Umbilical cord (tissue), 2 donors: ENCODE results near the gene RELL2. TPM values are rescaled to one million over a fixed set of nuclear protein-coding genes. Genes with fewer than 3 reads are reported as not detected.

Experiments used
- DNase-seq: peaks from one replicate; pipeline ENCODE4 v3.0.0-alpha.2; 2015; ENCODE audit warnings: low spot score
- total RNA-seq: library from RNA; depleted of rRNA; stranded (reverse); fragments of >200 nt; gene quantifications from one replicate; pipeline ENCODE4 v1.2.3, GENCODE V29; 2014; ENCODE audit warnings: low replicate concordance; ENCODE audit not compliant: insufficient read depth

RELL2 gene
- total RNA-seq, 1 donor from 2014 or later, result 0.96 TPM

DNA sequence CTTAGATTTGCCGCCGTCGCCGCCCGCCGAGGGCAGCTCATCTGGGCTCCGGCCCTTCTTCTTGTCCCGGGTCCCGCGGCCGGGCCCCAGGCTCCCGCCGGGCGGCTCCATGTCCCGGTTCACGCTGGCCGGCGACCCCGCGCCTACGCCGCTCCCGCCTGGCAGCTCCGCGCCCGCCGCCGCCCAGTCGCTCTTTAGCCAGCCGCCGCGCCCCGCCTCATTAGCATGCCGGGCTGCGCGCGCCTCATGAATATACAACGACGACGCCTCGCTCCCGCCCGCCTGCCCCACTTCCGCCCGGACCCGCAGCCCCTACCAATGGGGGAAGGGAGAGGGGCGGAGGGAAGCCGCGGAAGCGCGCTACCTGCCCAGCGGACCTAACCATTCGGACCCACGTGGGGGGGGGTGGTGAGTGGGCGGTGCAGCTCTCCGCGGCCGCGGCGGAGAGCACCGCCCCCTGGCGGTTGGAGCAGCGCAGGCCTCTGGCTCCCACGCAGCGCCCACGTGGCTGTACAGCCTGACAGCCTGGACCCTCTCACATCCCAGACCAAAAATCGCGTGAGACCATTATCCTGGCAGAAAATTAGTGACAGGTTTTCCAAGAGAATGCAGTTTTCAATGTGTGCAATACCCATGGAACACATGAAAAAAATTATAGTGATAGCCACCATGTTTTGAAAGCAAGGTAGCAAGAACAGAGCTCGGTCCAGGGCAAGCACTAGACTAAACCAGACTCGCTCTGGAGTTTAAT lies 17.8 kb upstream of the RELL2 start, which contains the start of gene DIAPH1:
Gene DIAPH1, minus strand, starts transcription at position 197 of the 751 bp plus-strand sequence. Its CDS starts 86 bp downstream, at position 111.
- DNase-seq, result peak; percentile 97

DNA sequence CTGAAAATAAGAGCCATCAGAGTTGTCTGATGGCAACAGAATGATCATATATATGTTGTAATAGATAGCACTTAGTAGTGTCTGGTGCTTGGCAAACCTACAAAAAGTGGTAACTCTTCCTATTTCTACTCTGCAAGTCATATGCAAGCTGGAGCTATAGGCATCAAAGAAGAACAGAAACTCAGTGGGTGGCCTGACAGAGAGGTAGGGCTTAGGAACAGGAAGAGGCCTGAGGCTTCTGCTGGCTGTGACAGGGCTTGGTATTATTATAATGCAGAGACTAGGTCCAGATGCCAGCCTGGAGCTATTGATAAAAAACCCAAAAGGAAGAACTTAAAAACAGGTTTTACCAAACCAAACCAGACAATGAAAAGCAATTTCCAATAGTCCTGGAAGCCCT lies 13.6 kb upstream of the RELL2 start:
- no peak for DNase-seq

DNA sequence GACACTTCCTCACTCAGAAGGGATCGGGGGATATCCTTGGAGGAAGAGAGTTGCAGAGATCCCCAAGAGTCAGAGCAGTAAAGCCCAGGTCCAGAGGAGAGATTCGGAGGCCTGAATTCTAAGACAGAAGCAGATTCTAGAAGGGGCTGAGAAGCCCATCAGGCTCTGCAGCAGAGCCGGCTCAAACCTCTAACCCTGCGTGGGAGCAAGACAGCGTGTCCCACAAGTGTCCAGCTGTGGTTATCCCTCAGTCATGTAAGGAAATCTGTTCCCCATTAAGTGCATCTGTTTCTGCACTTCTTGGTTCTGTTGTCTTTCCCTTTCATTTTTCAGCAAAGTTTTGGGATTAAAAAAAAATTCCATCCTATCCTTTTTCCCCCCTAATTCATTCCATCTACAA lies 13.2 kb upstream of the RELL2 start:
- DNase-seq, result no peak

DNA sequence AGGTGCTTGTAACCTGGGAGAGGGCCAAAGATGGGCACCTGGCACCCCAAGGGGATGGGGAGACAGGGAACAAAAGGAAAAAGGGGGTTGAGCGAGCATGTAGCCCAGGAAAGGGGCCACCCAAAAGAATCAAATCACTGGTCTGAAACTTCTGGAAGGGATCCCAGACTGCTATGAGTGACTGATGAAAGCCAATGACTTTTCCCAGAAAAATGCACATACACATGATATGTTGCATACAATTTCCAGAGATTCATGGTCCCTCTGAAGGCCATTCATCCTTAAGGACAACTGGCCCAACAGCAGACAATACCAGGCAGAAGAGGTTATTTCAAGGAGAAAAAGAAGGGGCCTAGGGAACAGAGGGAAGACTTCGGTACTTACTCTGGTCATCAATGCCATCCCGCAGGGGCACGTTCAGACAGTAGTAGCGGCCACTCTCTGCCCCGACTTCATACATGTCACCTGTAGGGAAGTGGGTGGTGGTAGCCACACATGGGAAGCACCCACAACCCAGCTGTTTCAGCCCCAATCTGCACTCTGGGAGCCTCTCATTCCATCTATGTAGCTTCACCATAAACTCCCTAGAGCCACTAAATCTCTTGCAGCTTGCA lies 8.5 kb upstream of the RELL2 start:
- no peak for DNase-seq

DNA sequence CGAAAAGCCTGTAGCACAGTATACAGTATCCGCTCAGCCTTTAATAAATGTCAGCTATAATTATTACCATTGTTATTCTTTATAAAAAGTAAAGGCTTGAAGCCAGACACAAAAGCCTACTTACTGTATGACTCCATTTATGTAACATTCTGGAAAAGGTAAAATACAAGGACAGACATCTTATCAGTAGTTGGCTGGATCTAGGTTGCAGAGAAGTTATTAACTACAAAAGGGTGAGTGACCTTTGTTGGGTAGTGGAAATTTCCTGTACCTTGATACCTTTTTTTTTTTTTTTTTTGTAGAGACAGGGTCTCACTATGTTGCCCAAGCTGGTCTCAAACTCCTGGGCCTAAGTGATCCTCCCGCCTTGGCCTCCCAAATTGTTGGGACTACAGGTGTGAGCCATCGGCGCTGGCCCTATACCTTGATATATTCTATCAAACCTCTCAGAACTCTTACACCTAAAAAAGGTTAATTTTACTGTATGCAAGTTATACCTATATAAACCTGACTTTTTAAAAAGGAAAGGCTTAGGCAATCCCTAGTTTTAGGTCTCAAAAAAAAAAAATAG lies 6.1 kb upstream of the RELL2 start:
- DNase-seq, result no peak

DNA sequence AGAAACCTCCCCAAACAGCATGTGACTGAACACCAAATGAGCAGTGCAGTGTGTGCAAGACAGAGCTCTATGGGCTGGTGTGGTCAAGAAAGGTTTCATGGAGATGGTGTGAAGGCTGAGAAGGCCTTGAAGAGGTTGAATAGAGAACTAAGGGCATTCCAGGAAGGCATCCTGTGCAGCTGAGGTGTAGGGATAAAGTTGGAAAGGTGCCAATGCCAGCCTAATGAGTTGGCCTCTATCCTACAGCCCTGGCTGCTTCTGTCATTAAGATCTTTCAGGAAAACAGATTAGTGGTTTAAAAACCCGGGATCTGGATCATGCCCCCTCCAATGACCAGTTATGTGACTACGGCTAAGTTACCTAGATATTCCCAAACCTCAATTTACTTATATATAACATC lies 4.1 kb upstream of the RELL2 start:
- no peak for DNase-seq

DNA sequence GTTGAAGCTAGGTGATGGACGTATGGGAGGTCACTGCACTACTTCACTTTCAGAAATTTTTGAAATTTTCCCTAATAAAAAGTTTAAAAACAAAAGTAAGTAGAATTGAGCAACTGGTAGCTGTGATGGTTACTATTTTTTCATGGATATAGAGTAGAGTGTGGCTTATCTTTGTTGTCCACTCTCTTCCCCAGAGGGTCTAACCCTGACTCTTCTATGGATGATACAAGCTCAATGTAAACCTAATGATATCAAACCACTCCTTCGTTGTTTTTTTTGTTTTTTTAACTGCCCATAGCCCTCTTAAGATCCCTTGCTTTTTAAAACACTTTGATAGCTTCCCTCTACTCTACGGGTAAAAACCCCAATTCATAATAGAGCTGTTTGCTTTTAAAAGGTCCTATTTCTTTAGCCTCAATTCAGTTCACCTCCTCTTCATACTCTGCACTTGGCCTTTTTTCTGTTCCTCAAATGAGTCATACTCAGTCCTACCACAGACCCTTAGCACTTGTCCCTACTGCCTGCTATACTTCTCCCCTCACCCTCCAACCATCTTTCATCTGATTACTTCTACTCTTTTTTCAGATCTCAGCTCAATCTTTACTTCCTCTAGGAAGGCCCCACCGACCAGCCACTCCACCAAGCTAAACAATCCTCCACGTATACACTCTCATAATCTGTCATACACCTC lies 2.8 kb upstream of the RELL2 start:
- DNase-seq, result no peak

DNA sequence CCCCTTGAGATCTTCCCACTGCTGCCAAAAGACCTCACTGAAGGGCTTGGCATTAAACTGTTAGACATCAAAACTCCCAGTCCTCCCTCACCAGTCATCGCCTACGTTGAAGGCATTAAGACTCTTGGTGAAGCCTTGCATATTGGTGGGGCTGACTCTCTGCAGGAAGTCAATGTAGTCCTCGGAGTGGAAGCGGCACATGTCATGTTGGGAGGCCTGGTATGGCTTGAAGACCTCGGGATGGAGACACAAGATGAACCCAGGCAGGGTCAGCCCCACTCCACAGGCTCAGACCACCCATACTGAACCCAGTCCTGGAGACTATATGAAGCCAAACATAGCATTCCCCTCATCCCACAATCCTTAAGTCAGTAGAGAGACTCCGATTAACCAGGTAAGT lies 2.1 kb upstream of the RELL2 start:
- DNase-seq, result no peak

DNA sequence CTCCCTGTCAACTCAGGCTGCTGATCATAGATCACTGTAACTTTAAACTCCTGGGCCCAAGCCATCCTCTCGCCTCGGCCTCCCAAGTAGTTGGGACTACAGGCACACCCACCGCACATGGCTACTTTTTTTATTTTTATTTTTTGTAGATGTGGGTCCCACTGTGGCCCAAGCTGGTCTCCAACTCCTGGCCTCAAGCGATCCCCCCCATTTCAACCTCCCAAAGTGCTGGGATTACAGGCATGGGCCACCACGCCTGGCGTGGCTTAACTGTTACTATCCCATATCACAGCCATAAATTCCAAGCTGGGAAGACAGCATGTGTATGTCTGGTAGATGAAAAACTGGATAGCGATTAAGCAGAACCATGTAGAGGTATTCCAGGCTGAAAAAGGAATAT lies 1.2 kb upstream of the RELL2 start:
- no peak for DNase-seq

DNA sequence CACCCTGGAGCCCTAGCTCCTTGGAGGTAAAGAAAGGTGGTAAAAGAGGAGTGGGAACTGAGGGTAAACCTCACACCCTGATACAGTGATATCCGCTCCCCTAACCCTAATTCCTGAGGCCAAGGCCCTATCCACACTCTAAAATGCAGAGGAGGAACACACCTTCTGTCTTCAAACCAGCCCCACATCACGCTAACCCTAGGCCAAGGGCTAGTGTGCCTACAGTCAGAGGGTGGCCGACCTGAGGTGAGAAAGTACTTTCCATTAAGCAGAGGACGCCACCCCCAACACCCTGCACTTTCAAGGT lies 738 bp upstream of the RELL2 start:
- no peak for DNase-seq

DNA sequence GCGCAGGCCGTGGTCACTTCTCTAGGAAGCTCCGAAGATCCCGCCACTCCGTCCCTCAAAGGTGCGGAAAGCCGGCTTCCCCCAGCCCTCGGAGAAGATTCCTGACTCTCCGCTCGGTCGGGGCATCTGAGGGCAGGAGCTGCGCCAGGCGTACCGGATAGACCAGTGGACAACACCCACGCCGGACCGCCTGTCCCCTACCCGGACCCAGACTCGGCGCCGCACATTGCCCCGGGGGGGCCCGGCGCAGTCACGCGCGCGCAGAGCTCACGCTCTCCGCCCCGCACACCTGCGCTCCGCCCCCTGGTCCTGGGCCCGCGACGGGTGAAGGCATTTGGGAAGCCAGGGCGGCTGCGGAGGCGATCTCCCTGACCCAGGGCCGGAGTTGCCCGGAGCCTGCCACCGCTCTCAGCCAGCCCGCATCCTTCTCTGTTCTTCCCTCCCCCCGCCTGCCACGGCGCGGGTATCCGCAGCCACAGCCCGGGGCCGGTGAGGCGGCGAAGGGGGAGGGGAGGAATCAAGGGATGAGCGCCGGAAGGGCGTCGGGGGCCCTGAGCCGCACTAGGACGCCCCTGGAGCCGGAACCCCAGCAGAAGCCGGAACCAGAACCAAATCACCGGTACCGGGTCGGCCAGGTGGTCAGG lies 448 bp downstream of the RELL2 start:
- no peak for DNase-seq

DNA sequence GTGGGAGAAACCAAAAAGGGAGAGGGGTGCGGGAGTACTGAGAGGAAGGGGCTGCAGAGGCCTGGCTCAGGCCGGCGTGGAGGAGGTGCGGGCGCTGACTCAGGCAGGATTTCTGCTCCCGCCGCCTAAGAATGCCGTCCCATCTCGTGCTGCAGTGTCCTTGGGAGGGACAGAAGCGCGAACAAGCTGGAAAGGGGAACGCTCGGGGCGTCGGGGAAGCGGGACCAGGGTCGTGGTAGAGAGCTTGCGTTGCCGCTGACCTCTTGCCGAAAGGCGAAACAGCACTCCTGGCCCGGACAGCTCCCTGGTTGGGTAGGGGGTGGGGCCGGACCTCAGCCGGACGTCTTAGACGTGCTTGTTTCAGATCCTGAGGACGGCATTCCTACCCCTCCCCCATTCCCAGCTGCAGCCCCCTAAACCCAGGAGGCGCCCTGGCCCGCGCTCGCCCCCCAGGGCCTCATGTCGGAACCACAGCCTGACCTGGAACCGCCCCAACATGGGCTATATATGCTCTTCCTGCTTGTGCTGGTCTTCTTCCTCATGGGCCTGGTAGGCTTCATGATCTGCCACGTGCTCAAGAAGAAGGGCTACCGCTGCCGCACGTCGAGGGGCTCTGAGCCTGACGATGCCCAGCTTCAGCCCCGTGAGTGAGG lies 1.1 kb downstream of the RELL2 start:
- DNase-seq, result peak; percentile 50

DNA sequence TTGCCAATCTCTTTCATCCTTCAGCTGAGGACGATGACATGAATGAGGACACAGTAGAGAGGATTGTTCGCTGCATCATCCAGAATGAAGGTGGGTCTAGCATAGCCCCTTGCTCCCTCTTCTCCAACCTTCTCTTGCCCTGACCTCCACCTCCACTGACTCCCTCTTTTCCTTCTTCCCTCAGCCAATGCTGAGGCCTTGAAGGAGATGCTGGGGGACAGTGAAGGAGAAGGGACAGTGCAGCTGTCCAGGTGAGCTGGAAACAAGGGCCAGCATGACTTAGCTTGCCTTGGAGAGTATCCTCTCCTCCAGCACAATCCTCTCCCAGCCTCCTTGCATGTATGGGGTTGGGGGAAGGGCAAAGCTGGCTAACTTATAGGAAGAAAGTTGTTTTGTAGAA lies 2.0 kb downstream of the RELL2 start:
- DNase-seq, result no peak

DNA sequence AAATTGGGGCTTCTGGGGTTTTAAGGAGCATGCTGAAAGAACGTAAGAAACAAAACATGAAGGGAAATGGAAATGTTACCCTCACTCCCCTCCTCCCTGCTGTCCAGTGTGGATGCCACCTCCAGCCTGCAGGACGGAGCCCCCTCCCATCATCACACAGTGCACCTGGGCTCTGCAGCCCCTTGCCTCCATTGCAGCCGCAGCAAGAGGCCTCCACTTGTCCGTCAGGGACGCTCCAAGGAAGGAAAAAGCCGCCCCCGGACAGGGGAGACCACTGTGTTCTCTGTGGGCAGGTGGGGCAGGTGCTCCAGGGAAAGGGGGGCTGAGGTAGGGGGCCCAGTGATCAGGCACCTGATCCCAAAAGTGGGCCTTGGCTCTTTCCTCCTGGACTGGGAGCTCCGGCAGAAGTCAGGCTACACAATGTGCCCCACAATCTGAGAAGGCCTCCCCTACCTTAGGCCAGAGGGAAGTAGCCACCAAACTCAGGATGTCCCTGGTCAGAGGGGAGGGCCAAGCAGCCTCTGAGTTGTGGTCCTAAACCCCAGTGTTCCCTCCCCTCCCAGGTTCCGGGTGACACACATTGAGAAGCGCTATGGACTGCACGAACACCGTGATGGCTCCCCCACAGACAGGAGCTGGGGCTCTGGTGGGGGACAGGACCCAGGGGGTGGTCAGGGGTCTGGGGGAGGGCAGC lies 2.7 kb downstream of the RELL2 start:
- DNase-seq, result no peak

DNA sequence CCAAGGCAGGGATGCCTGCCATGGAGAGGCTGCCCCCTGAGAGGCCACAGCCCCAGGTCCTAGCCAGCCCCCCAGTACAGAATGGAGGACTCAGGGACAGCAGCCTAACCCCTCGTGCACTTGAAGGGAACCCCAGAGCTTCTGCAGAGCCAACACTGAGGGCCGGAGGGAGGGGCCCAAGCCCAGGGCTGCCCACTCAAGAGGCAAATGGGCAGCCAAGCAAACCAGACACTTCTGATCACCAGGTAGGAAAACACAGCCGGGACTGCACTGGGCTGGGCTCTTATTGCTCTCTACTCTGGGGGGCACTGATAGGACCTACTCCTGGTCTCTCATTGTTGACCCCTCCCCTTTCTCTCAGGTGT lies 3.2 kb downstream of the RELL2 start:
- no peak for DNase-seq

DNA sequence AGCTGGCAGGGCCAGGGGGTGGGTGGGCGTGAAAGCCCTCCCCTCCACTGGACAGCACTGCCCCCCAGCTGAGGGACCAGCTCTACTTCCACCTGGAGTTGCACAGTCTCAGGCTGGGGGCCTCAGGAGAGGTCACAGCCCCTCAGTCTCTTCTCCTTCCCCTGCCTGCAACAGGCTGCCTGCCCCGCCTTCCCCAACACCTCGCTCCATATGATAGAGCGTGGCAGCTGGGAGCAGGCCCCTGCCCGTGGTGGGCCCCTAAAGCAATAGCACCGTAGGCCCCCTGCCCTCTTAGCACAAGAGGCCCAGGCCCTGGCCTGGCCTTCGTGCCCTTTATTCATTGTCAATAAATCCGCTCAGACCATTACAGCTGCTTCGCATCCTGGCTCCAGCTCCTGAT lies 3.9 kb downstream of the RELL2 start:
- DNase-seq, result no peak

DNA sequence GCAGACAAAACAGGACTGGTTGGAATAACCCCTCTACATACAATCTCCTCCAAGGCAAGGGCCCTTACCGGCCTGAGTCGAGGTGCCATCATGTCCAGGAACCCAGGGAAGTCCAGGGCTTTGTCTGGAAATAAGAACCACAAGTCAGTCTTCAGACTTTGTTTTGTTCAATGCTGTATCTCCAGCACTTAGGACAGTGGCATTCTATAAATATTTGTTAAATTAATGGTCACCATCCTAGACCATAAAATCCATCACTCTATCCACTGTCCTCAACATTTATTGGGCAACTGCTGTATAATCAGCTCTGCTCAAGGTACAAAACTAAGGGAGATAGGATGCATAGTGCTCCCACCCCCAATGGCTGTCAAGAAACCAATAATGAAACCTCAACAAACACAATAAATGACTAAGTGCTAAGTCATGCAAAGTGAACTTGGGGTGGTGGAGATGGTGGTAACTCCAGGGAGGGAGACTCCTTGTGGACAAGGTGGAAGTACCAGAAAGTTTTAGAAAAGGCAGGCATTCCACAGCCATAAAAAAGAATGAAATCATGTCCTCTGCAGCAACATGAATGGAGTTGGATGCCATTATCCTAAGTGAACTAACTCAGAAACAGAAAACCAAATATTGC lies 5.0 kb downstream of the RELL2 start:
- DNase-seq, result no peak

DNA sequence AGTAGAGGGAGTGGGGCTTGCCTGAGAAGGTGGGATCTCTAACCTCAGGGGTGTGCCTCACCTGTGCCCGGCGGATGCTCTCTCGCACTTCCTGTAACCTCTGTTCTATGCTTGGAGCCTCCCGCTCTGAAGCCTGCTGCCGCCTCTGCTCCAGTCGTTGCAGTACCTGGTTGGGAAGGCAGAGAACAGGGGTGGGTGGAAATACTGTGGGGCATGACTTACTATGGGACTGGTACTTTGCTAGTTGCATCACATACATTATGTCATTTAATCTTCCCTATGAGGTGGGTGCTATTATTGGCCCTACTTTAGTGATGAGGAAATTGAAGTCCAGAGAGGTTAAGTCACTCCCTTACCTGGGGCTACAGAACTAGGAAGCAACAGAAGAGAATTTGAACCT lies 9.2 kb downstream of the RELL2 start:
- no peak for DNase-seq

DNA sequence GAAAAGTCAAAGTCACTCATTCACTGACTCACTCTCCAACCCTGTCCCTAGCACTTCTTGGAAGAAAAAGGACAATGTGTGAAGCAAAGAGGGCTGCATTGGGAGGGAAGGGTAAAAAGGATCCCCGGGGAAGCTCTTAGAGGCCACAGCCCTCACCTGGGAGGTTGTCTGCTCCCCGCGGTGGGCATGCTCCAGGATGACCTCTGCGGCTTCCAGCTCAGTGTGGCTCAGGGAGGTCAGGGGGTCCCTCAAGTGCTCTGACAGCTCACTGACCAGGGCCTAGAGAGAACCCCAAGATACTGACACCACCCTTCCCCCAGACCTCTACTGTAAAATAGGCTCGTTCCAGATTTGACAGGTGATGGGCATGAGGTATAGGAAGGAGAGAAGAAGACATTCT lies 10.4 kb downstream of the RELL2 start:
- no peak for DNase-seq

DNA sequence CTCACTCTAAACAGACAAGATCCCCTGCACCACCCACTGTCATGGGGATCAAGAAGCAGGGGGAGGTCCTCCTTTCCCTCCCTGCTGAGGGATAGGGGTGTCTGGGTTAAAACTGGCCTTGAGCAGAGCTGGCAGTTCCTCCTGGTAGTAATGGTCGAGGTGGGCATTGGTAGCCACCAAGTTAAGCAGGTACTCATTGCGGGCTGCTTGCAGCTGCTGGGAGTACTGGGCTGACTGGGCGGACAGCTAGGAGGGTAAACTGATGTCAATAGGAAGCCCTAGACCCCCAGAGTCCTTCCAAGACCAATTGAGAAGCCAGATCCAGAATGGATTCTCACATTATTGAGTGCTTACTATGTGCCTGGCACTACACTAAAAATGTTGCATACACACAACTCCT lies 11.1 kb downstream of the RELL2 start:
- no peak for DNase-seq
